Measurements from ENCODE around the gene SNED1.

SNED1 gene

GRCh38 chr2:241048949-241049343 lies 50.5 kb downstream of the SNED1 start:
- DNase-seq (ENCODE audit: low read depth) = no peak

- DNase-seq (ENCODE audit: low read depth) = no peak
These were observed 51.6 kb downstream of the SNED1 start for GRCh38 chr2:241049739-241050623.

- DNase-seq (ENCODE audit: low read depth) = no peak
These were observed 52.5 kb downstream of the SNED1 start for GRCh38 chr2:241050624-241051577.

GRCh38 chr2:241051578-241052487 lies 53.4 kb downstream of the SNED1 start:
- no peak for DNase-seq (ENCODE audit: low read depth)

- DNase-seq (ENCODE audit: low read depth) = no peak
These were observed 54.4 kb downstream of the SNED1 start for GRCh38 chr2:241052677-241053360.

- DNase-seq (ENCODE audit: low read depth) = no peak
These were observed 55.3 kb downstream of the SNED1 start for GRCh38 chr2:241053576-241054251.

- no peak for DNase-seq (ENCODE audit: low read depth)
These were observed 62.9 kb downstream of the SNED1 start for GRCh38 chr2:241061275-241061674.

GRCh38 chr2:241062389-241063092 lies 64.1 kb downstream of the SNED1 start:
- no peak for DNase-seq (ENCODE audit: low read depth)

GRCh38 chr2:241063093-241063551 lies 64.7 kb downstream of the SNED1 start:
- DNase-seq (ENCODE audit: low read depth) = no peak

GRCh38 chr2:241063587-241063986 lies 65.2 kb downstream of the SNED1 start:
- no peak for DNase-seq (ENCODE audit: low read depth)

- DNase-seq (ENCODE audit: low read depth) = no peak
These were observed 65.8 kb downstream of the SNED1 start for GRCh38 chr2:241064008-241064801.

- DNase-seq (ENCODE audit: low read depth) = no peak
These were observed 66.5 kb downstream of the SNED1 start for GRCh38 chr2:241064802-241065354.

GRCh38 chr2:241065355-241065803 lies 67.0 kb downstream of the SNED1 start:
- no peak for DNase-seq (ENCODE audit: low read depth)

GRCh38 chr2:241066171-241066892 lies 67.9 kb downstream of the SNED1 start:
- no peak for DNase-seq (ENCODE audit: low read depth)

GRCh38 chr2:241066893-241067341 lies 68.5 kb downstream of the SNED1 start:
- no peak for DNase-seq (ENCODE audit: low read depth)

GRCh38 chr2:241067501-241068135 lies 69.2 kb downstream of the SNED1 start:
- DNase-seq (ENCODE audit: low read depth) = no peak

All from stimulated activated CD8-positive, alpha-beta memory T cell treated with anti-CD3 and anti-CD28 coated beads, Interleukin-15, amount 100 ng/mL, for 24 hours (primary cell).